Upper lobe of left lung (tissue), 6 donors: ENCODE data around the gene SPAG8. TPM values are rescaled to one million over a fixed set of nuclear protein-coding genes. Genes with fewer than 3 reads are reported as not detected.

Experiments
- ATAC-seq, 2 donors: fragments of 200-7000 bp; cut with Tn5 transposase; one replicate each; pipeline ENCODE4 v1.9.1; 2022; ENCODE audit warnings: mild to moderate bottlenecking in 2 of 2, moderate library complexity in 2 of 2; ENCODE audit not compliant: low FRiP score in 2 of 2
- DNase-seq, 2 donors: peaks; one replicate each; pipeline ENCODE4 v3.0.0-alpha.2; 2019 to 2020
- H3K27ac ChIP-seq, 4 donors: fragments of 200-600 bp; sonication (generic); one replicate each; pipeline ENCODE4 v1.5.1; 2016 to 2019
- H3K27me3 ChIP-seq, 4 donors: fragments of 200-600 bp; sonication (generic); one replicate each; pipeline ENCODE4 v1.5.1; 2017 to 2019
- H3K36me3 ChIP-seq, 4 donors: fragments of 200-600 bp; sonication (generic); one replicate each; pipeline ENCODE4 v1.5.1; 2016 to 2019
- H3K4me1 ChIP-seq, 4 donors: fragments of 200-600 bp; sonication (generic); one replicate each; pipeline ENCODE4 v1.5.1; 2018 to 2019
- H3K4me3 ChIP-seq, 4 donors: fragments of 200-600 bp; sonication (generic); one replicate each; pipeline ENCODE4 v1.5.1; 2017 to 2019; ENCODE audit warnings: mild to moderate bottlenecking in 2 of 4, moderate library complexity in 1 of 4
- H3K9me3 ChIP-seq, 4 donors: fragments of 200-600 bp; sonication (generic); one replicate each; pipeline ENCODE4 v1.5.1; 2018 to 2019
- CTCF ChIP-seq, 6 experiments: fragments of 450-650 bp in 4 of 6; fragments of 200-600 bp in 2 of 6; sonication (generic) in 2 of 6; IDR thresholded peaks; one replicate each; pipeline ENCODE4 v1.5.1; 2016 to 2019; ENCODE audit warnings: antibody characterized with exemption in 6 of 6
- EP300 ChIP-seq, 4 donors: sonication (generic); formaldehyde crosslinking; IDR thresholded peaks; one replicate each; pipeline ENCODE4 v1.5.1; 2017; ENCODE audit warnings: antibody characterized with exemption in 4 of 4, control low read depth in 2 of 4
- POLR2A ChIP-seq, 4 donors: fragments of 450-650 bp; IDR thresholded peaks; one replicate each; pipeline ENCODE4 v1.5.1; 2016 to 2017; ENCODE audit warnings: antibody characterized with exemption in 4 of 4, mild to moderate bottlenecking in 2 of 4
- POLR2AphosphoS5 ChIP-seq, 2 donors: sonication (generic); formaldehyde crosslinking; IDR thresholded peaks; one replicate each; pipeline ENCODE4 v1.5.1; 2017; ENCODE audit warnings: antibody characterized with exemption in 2 of 2
- WGBS, 2 donors: methylation state at CpG; one replicate each; pipeline ENCODE4 v1.1.5; 2017 to 2018; 5-methylcytosine and 5-hydroxymethylcytosine counted together
- small RNA-seq, 4 donors: library from RNA; depleted of rRNA; stranded (forward); fragments of <200 nt; gene quantifications; one replicate each; pipeline ENCODE3, GENCODE V24; 2016
- total RNA-seq, 6 donors: library from RNA; depleted of rRNA in 4 of 6; stranded (reverse); fragments of >200 nt in 4 of 6; gene quantifications; one replicate each; pipeline versions ENCODE4 v1.1.0 to v1.2.1, GENCODE V29; 2016 to 2021
- donor health status: DM: no; HTN: no; CAD: no; lungs with moderate emphysema.
- donor health status: DM: no; HTN: yes; CAD: no; lungs with severe emphysema.

Gene SPAG8
- total RNA-seq, 6 donors from 2014 or later, result 2.5 to 43.0 (median 13.3) TPM

DNA sequence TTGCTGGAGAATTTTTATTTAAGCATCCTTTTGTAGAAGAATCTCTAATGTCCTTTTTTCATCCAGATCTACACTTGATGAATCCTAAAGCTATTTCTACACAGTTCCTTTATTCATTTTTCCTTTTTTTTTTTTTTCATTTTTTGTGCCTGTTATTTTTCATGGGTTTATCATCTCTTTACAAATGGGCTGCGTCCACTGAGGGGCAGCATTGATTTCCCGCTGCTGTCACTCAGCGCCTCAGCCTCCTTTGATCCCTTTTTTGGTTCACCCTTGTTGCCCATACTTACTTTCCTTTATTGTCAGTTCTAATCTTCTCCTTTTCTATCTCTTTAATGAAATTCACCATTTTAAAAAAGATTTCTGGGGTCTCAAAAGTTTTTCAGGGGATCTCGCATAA, 52.3 kb downstream of the SPAG8 start:
- 96 to 100% methylated on average over 4 of the region's 4 CpGs for WGBS, 2 donors
- no peak overlapping the region for H3K4me3 ChIP-seq
- no peaks in the 10 kb centered on the region for H3K9me3 ChIP-seq
- DNase-seq (no peak), ATAC-seq (no peak)
- no peaks in the 10 kb centered on the region for H3K36me3 ChIP-seq
- H3K4me1 ChIP-seq, result peaks cover 19 to 40% (median 27%) of the 10 kb centered on the region in 4 donors
- TF ChIP-seq CTCF (IDR thresholded peaks at IDR 0.05) (no peak), POLR2A (IDR thresholded peaks at IDR 0.05) (no peak), EP300 (IDR thresholded peaks at IDR 0.05) (no peak), POLR2AphosphoS5 (IDR thresholded peaks at IDR 0.05) (no peak)
- no peak overlapping the region for H3K27ac ChIP-seq
- H3K27me3 ChIP-seq, result no peaks in the 10 kb centered on the region

Small RNAs within 50 kb of the gene (small RNA-seq; reads per million reads assigned to genes)
- gene HINT2, result 0 to 1.3 (median 0.33) reads per million in 4 donors

Other genes starting within 250 kb of the SPAG8 start
- gene TESK1, start 207.0 kb downstream of the SPAG8 start, total RNA-seq, result 10 to 100 TPM; 36.9 to 61.9 (median 43.6) TPM
- gene CD72, start 193.8 kb downstream of the SPAG8 start, total RNA-seq, result 10 to 100 TPM in 2 of 6 donors, 1 to 10 TPM in 4; 2.5 to 44.0 (median 7.2) TPM
- gene SIT1, start 161.3 kb downstream of the SPAG8 start, total RNA-seq, result 1 to 10 TPM in 5 of 6 donors, not detected in 1; 1.1 to 3.1 (median 1.8) TPM
- over 10,000 TPM in 2 of 6 donors, 1,000 to 10,000 TPM in 3, 100 to 1,000 TPM in 1; 886 to 22,003 (median 3,451) TPM for gene RMRP, start 154.2 kb downstream of the SPAG8 start, total RNA-seq
- gene CCDC107, start 154.0 kb downstream of the SPAG8 start, total RNA-seq, result 10 to 100 TPM; 17.8 to 49.4 (median 35.1) TPM
- gene ARHGEF39, start 147.1 kb downstream of the SPAG8 start, total RNA-seq, result 1 to 10 TPM in 2 of 6 donors, under 1 TPM in 3, not detected in 1; 0.30 to 1.1 (median 0.37) TPM
- under 1 TPM in 2 of 6 donors, not detected in 4; 0.14 to 0.24 TPM for gene CA9, start 138.3 kb downstream of the SPAG8 start, total RNA-seq
- 100 to 1,000 TPM in 5 of 6 donors, 10 to 100 TPM in 1; 89.3 to 265 (median 214) TPM for gene TPM2, start 122.3 kb downstream of the SPAG8 start, total RNA-seq
- 100 to 1,000 TPM; 237 to 557 (median 325) TPM for gene TLN1, start 80.1 kb downstream of the SPAG8 start, total RNA-seq
- 10 to 100 TPM; 27.2 to 61.3 (median 33.5) TPM for gene CREB3, start 79.6 kb downstream of the SPAG8 start, total RNA-seq
- 100 to 1,000 TPM in 1 of 6 donors, 10 to 100 TPM in 5; 60.4 to 189 (median 77.0) TPM for gene GBA2, start 63.0 kb downstream of the SPAG8 start, total RNA-seq
- gene RGP1, start 63.0 kb downstream of the SPAG8 start, total RNA-seq, result 10 to 100 TPM; 20.1 to 34.4 (median 23.5) TPM
- 1 to 10 TPM in 2 of 6 donors, not detected in 4; 1.1 to 2.8 TPM for gene MSMP, start 58.0 kb downstream of the SPAG8 start, total RNA-seq
- gene NPR2, start 20.7 kb downstream of the SPAG8 start, total RNA-seq, result 10 to 100 TPM in 4 of 6 donors, 1 to 10 TPM in 2; 8.3 to 46.1 (median 13.1) TPM
- gene HINT2, start 2.8 kb upstream of the SPAG8 start, total RNA-seq, result 10 to 100 TPM; 15.7 to 57.9 (median 42.2) TPM
- gene FAM221B, start 16.5 kb upstream of the SPAG8 start, total RNA-seq, result under 1 TPM in 2 of 6 donors, not detected in 4; 0.10 to 0.15 TPM
- 10 to 100 TPM in 3 of 6 donors, 1 to 10 TPM in 3; 6.5 to 21.0 (median 10.0) TPM for gene TMEM8B, start 17.0 kb upstream of the SPAG8 start, total RNA-seq
- not detected for gene OR13J1, start 58.1 kb upstream of the SPAG8 start, total RNA-seq
- gene HRCT1, start 93.9 kb upstream of the SPAG8 start, total RNA-seq, result 10 to 100 TPM in 4 of 6 donors, 1 to 10 TPM in 2; 2.1 to 19.1 (median 10.6) TPM
- gene SPAAR, start 97.2 kb upstream of the SPAG8 start, total RNA-seq, result 10 to 100 TPM in 3 of 6 donors, 1 to 10 TPM in 3; 3.3 to 19.9 (median 8.5) TPM
- gene OR2S2, start 145.9 kb upstream of the SPAG8 start, total RNA-seq, result not detected
- 10 to 100 TPM in 4 of 6 donors, 1 to 10 TPM in 2; 8.4 to 17.6 (median 11.0) TPM for gene RECK, start 224.7 kb upstream of the SPAG8 start, total RNA-seq